PC-3 (cell line): ENCODE measurements around the gene TTC12. TPM values are rescaled to one million over a fixed set of nuclear protein-coding genes. Genes with fewer than 3 reads are reported as not detected.

Experiments used
- ATAC-seq: fragments of 200-7000 bp; cut with Tn5 transposase; 2 replicates; pipeline ENCODE4 v1.9.1; 2020; ENCODE audit warnings: mild to moderate bottlenecking, moderate library complexity
- BruUV-seq: library from RNA; stranded (reverse); fragments of 400-500 nt; replicated peaks from 2 replicates; lab custom pipeline; 2021; lab: Mats Ljungman, UMichigan
- CTCF ChIA-PET: fragments of 300-600 bp; sonication (Branson Sonifier 250); formaldehyde crosslinking; loops from one replicate; lab custom pipeline; 2022; ENCODE audit warnings: antibody characterized with exemption; lab: Charles Lee
- POLR2A ChIA-PET: fragments of 300-600 bp; sonication (Branson Sonifier 250); formaldehyde crosslinking; loops from one replicate; lab custom pipeline; 2022; ENCODE audit warnings: antibody characterized with exemption; ENCODE audit not compliant: unreplicated experiment; lab: Charles Lee
- DNase-seq: peaks from one replicate; pipeline ENCODE4 v3.0.0-alpha.2; 2015
- H2AFZ ChIP-seq: fragments of 300-600 bp; sonication (generic); 2 replicates; pipeline ENCODE4 v1.6.0; 2016; ENCODE audit warnings: antibody characterized with exemption, low read length
- H3F3A ChIP-seq: fragments of 300-600 bp; sonication (generic); one replicate; pipeline ENCODE4 v1.6.0; 2017; ENCODE audit warnings: antibody characterized with exemption, low read length, control low read depth, mild to moderate bottlenecking; ENCODE audit not compliant: unreplicated experiment
- H3K27ac ChIP-seq: fragments of 300-600 bp; sonication (generic); 2 replicates; pipeline ENCODE4 v1.5.1; 2016; ENCODE audit warnings: mild to moderate bottlenecking, low read length
- H3K27me3 ChIP-seq: fragments of 300-600 bp; sonication (generic); 2 replicates; pipeline ENCODE4 v1.6.1; 2016; ENCODE audit warnings: low read length, mixed read lengths
- H3K36me3 ChIP-seq: fragments of 300-600 bp; sonication (generic); 2 replicates; pipeline ENCODE4 v1.6.1; 2016; ENCODE audit warnings: low read depth, mixed run types, low read length, mixed read lengths
- H3K4me1 ChIP-seq: fragments of 300-600 bp; sonication (generic); 2 replicates; pipeline ENCODE4 v1.5.1; 2016; ENCODE audit warnings: low read length; ENCODE audit not compliant: insufficient read depth
- H3K4me2 ChIP-seq: fragments of 300-600 bp; sonication (generic); 2 replicates; pipeline ENCODE4 v1.6.0; 2016; ENCODE audit warnings: low read length
- H3K4me3 ChIP-seq: fragments of 300-600 bp; sonication (generic); 2 replicates; pipeline ENCODE4 v1.5.1; 2016; ENCODE audit warnings: mild to moderate bottlenecking, low read length, mixed read lengths
- H3K79me2 ChIP-seq: fragments of 300-600 bp; sonication (generic); 2 replicates; pipeline ENCODE4 v1.6.1; 2017; ENCODE audit warnings: low read length, mixed read lengths
- H3K9ac ChIP-seq: fragments of 300-600 bp; sonication (generic); 2 replicates; pipeline ENCODE4 v1.6.0; 2016; ENCODE audit warnings: mild to moderate bottlenecking, low read length
- H3K9me2 ChIP-seq: fragments of 300-600 bp; sonication (generic); replicated peaks from 2 replicates; pipeline ENCODE4 v1.6.1; 2016; ENCODE audit warnings: mixed run types, low read length, mixed read lengths
- H3K9me3 ChIP-seq: fragments of 300-600 bp; sonication (generic); 2 replicates; pipeline ENCODE4 v1.6.1; 2016; ENCODE audit warnings: low read length, mixed read lengths
- H4K20me1 ChIP-seq: fragments of 300-600 bp; sonication (generic); 2 replicates; pipeline ENCODE4 v1.6.1; 2016; ENCODE audit warnings: low read length, mixed read lengths
- CTCF ChIP-seq: fragments of 300-600 bp; sonication (generic); conservative IDR thresholded peaks from 2 replicates; pipeline ENCODE4 v1.5.1; 2017; ENCODE audit warnings: antibody characterized with exemption, low read depth, mild to moderate bottlenecking, low read length
- EZH2 ChIP-seq: fragments of 300-600 bp; sonication (generic); IDR thresholded peaks from one replicate; pipeline ENCODE4 v1.6.1; 2017; ENCODE audit warnings: antibody characterized with exemption, mild to moderate bottlenecking, low read length; ENCODE audit not compliant: unreplicated experiment
- EZH2phosphoT487 ChIP-seq: fragments of 300-600 bp; sonication (generic); IDR thresholded peaks from 2 replicates; pipeline ENCODE4 v1.6.1; 2018; ENCODE audit warnings: mild to moderate bottlenecking, antibody characterized with exemption, low read length, borderline replicate concordance
- intact Hi-C: fragments of 100-400 bp; cut with micrococcal nuclease; formaldehyde crosslinking; loops from 2 replicates; pipeline ENCODE4 v1.9.0; 2023
- total RNA-seq: library from RNA; depleted of rRNA; stranded (reverse); fragments of >200 nt; gene quantifications from 2 replicates; pipeline ENCODE4 v1.2.3, GENCODE V29; 2014

Gene TTC12
- total RNA-seq, 1 experiment from 2014 or later, result 13.1 TPM

- Histone ChIP-seq H3K9me3 (no peaks in the 10 kb centered on the region), H4K20me1 (no peaks in the 10 kb centered on the region), H3K27ac (no peak overlapping the region), H3K4me3 (no peak overlapping the region), H3K9me2 (no peaks in the 10 kb centered on the region), H3F3A (no peaks in the 10 kb centered on the region), H3K79me2 (no peaks in the 10 kb centered on the region), H3K27me3 (peaks cover 40% of the 10 kb centered on the region), H3K4me2 (no peak overlapping the region), H3K36me3 (no peaks in the 10 kb centered on the region), H2AFZ (no peak overlapping the region), H3K9ac (no peak overlapping the region), H3K4me1 (no peaks in the 10 kb centered on the region)
- TF ChIP-seq EZH2 (no peak), EZH2phosphoT487 (no peak), CTCF (no peak)
- ATAC-seq, result no peak
- ChIA-PET POLR2A (no interaction called here), CTCF (no interaction called here)
- intact Hi-C loops, result no loop called here
- no TSS peak for BruUV-seq
- no peak for DNase-seq
Observed at GRCh38 chr11:113279591-113279990, 34.8 kb upstream of the TTC12 start.

GRCh38 chr11:113281052-113281725, 33.2 kb upstream of the TTC12 start:
- Histone ChIP-seq H3K9me3 (no peaks in the 10 kb centered on the region), H3K4me2 (no peak overlapping the region), H3K27me3 (peaks cover 36% of the 10 kb centered on the region), H3F3A (no peaks in the 10 kb centered on the region), H3K4me1 (no peaks in the 10 kb centered on the region), H3K27ac (no peak overlapping the region), H3K36me3 (no peaks in the 10 kb centered on the region), H3K9me2 (no peaks in the 10 kb centered on the region), H3K9ac (no peak overlapping the region), H3K79me2 (no peaks in the 10 kb centered on the region), H3K4me3 (no peak overlapping the region), H2AFZ (no peak overlapping the region), H4K20me1 (no peaks in the 10 kb centered on the region)
- intact Hi-C loops, result no loop called here
- no peak for DNase-seq
- TF ChIP-seq EZH2phosphoT487, result no peak
- TF ChIP-seq CTCF, result no peak
- no peak for TF ChIP-seq EZH2
- BruUV-seq, result no TSS peak
- CTCF ChIA-PET, result no interaction called here
- POLR2A ChIA-PET, result no interaction called here
- no peak for ATAC-seq

GRCh38 chr11:113282898-113283437, 31.4 kb upstream of the TTC12 start:
- Histone ChIP-seq H4K20me1 (no peaks in the 10 kb centered on the region), H3K27me3 (peaks cover 31% of the 10 kb centered on the region; the same call in 1 of the 2 replicates), H3K9me3 (no peaks in the 10 kb centered on the region), H2AFZ (no peak overlapping the region), H3K4me1 (no peaks in the 10 kb centered on the region), H3K79me2 (no peaks in the 10 kb centered on the region), H3K36me3 (no peaks in the 10 kb centered on the region), H3F3A (no peaks in the 10 kb centered on the region), H3K4me3 (no peak overlapping the region), H3K9ac (no peak overlapping the region), H3K4me2 (no peak overlapping the region), H3K9me2 (no peaks in the 10 kb centered on the region), H3K27ac (no peak overlapping the region)
- ATAC-seq, result no peak
- no peak for DNase-seq
- TF ChIP-seq EZH2, result no peak
- TF ChIP-seq EZH2phosphoT487, result no peak
- TF ChIP-seq CTCF, result no peak
- intact Hi-C loops, result no loop called here
- ChIA-PET POLR2A (interaction anchor here (0.6 kb wide), 1 partner anchor 232 kb away, joined by 3 read pairs; no protein-coding TSS in a partner anchor), CTCF (no interaction called here)
- BruUV-seq, result no TSS peak
